Fibroblast of lung (primary cell): Measurements from ENCODE around the gene LDLRAD4.

Experiments used
- CTCF ChIP-seq, 2 donors: IDR thresholded peaks in 1 of 2; conservative IDR thresholded peaks in 1 of 2; 1 replicate in 1 of 2; 2 replicates in 1 of 2; pipeline ENCODE4 v1.5.1; 2011 to 2012; ENCODE audit warnings: low read length in 2 of 2, control low read depth in 1 of 2, inconsistent platforms in 1 of 2, low read depth in 1 of 2, mild to moderate bottlenecking in 1 of 2
- EZH2 ChIP-seq: IDR thresholded peaks from 2 replicates; pipeline ENCODE4 v1.5.1; 2012; ENCODE audit warnings: low read length, control low read depth, mild to moderate bottlenecking; ENCODE audit errors: missing control alignments

GRCh38 chr18:13574355-13574754, 355.8 kb downstream of the LDLRAD4 start:
- no peak for TF ChIP-seq CTCF (conservative IDR thresholded peaks at IDR 0.05 in 1 of 2, IDR thresholded peaks at IDR 0.05 in 1 of 2; ENCODE audit: low read depth in 1 of 2, low read length in 2 of 2)
- TF ChIP-seq EZH2 = no peak
